HUDEP-2 (cell line): ENCODE results near the gene OBSCN.

Experiments used
- DNase-seq, 76 experiments: peaks; one replicate each; lab custom pipeline; 2025; ENCODE audit not compliant: unreplicated experiment in 76 of 76; lab: John Stamatoyannopoulos, UW

The OBSCN gene

DNA sequence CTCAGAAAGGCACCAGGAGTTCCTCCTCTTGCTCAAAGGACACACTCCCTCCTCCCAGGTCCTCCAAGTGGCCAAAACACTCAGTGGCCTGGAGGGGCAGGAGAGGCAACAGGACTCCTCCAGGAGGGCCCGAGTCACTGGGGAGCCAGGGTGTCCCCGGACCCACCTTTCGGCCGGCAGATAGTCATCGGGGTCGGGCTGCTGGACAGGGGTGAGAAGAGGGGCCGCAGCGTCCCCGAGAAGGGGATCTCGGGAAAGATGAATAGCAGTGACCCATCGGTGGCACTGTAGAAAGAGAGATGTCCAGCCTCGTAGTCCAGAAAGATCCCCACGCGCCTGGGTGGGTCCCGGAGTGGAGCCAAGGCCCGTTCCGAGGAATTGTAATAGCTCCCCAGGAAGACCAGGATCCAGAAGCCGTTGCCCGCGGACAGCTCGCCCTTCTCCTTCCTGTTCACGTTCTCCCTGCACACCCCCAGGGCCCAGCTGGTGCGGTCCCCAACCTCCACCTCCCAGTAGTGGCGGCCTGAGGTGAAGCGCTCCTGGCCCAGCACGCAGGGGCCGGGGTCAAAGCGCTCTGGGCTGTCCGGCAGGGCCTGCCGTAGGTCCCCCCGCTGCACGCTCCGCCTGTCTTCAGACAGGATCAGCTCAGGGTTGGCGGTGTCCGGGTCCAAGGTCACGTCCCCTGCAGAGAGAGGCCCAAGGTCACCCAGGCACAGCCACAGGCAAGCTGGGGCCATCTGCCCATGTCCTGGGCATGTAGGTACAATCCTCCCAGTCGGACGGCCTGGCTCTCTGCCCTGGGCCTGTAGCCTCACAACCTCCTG lies 186.9 kb downstream of the OBSCN start:
- DNase-seq = no peak

DNA sequence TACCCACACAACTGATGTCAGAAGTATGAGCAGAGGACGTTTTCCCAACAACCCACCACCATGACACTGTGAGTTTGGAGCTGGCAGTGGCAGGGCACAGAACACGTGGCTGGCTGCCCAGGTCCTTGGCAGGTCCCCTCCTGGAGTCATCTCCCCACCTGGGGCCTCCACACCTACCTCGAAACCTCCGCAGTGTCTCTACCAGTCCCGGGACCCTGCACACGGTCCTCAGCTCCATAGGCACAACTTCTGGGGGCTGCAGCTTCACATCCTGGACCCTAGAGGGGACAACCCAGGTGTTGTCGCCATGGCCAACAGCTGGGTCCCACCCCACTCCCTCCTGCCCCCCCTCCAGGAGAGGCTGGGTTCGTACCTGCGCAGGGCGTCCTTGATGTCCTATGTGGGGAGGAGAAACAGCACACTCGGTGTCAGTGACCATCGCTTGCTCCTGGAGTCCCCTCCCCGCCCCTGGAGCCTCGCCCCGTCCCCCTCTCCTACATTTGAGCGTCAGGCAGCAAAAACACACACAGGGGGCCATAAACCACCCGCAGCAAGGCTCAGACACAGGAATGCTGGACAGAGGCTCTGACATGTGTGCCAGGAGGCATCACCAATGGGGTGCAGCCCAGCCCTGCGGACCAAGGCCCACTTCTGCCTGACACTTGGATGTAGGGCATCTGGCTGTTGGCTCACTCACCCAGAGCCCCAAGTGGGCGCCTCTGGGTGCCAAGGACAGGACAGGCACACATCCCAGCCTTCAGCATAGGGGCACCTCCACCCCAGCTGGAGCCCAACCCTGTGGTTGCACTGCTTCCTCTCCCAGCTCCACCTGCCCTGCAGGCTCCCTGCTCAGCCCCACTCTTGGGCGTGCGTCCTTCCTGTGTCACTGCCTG lies 189.2 kb downstream of the OBSCN start:
- DNase-seq = no peak

GRCh38 chr1:228397966-228398365 lies 190.1 kb downstream of the OBSCN start:
- DNase-seq = no peak

- DNase-seq = no peak
These were observed 191.1 kb downstream of the OBSCN start for GRCh38 chr1:228398741-228399461.

- no peak for DNase-seq
These were observed 191.8 kb downstream of the OBSCN start for GRCh38 chr1:228399531-228400236.

DNA sequence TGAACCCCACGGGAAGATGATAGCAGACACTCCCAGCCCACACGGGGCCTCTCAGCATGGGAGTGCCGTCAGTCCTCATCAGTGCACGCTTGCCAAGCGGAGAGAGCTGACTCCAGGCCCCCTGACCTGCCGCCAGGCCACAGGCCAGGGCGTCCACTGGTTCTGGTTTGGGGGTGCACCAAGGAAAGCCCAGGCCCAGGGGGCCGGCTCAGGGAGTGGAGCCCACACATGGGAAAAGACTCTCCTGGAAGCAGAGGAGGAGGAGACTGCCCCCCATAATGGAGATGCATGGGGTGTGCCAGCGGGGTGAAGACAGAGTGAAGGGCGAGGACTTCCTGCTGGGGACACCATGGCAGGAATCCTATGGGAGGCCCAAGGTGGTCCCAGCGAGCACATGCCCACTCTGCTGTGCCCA lies 192.4 kb downstream of the OBSCN start:
- DNase-seq = no peak

GRCh38 chr1:228400692-228401454 lies 193.0 kb downstream of the OBSCN start:
- DNase-seq = no peak

- no peak for DNase-seq
These were observed 194.2 kb downstream of the OBSCN start for GRCh38 chr1:228401782-228402640.

GRCh38 chr1:228402641-228403025 lies 194.8 kb downstream of the OBSCN start:
- no peak for DNase-seq

DNA sequence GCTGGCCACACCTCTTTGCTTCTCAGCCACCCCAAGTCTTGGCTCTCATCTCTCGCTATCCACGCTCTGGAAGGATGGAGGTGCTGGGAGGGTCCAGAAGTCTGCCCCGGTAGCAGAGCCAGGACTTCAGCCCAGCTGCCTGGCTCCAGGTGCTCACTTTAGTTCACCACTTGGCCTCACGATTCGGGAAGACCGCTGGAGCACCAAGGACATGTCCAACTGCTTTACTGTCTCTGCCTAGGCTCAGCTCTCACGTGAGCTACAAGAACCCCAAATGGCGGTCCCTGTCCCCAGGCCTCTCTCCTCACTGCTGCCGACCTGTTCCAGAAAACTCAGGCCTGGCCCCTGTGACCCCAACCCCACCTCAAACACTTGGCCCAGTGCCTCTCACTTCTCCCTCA lies 195.4 kb downstream of the OBSCN start:
- no peak for DNase-seq

DNA sequence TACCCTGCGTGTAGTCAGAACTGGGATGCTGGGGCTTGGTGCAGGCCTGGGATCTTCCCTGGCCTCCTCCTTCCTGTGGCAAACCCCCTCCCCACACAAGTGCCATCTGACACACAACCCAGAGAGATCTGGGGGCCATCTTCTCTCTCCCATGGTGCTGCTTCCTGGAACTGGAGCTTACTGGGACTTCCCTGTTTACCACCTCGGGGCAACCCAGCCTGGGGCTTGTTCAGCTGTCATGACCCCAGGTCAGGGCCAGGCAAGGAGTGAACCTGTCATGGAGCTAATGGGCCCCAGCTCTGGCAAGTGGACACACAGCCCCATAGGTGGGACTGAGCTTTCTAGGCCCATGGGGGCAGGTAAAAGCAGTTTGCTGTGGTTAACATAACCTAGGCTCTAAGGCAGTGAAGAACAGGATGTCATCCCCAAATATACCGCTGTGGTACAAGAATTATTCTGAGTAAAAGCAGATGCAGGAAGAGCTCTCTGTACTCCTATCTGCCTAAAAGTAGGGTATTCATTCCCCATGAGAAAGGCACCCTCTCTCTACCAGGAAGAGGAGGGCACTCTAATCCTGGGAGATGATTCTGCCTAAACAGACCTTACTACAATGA lies 196.4 kb downstream of the OBSCN start:
- DNase-seq = no peak

- DNase-seq = no peak
These were observed 197.5 kb downstream of the OBSCN start for GRCh38 chr1:228405200-228405978.

GRCh38 chr1:228405979-228406228 lies 198.1 kb downstream of the OBSCN start:
- DNase-seq = peak in 1 of 76 experiments; percentile 11

DNA sequence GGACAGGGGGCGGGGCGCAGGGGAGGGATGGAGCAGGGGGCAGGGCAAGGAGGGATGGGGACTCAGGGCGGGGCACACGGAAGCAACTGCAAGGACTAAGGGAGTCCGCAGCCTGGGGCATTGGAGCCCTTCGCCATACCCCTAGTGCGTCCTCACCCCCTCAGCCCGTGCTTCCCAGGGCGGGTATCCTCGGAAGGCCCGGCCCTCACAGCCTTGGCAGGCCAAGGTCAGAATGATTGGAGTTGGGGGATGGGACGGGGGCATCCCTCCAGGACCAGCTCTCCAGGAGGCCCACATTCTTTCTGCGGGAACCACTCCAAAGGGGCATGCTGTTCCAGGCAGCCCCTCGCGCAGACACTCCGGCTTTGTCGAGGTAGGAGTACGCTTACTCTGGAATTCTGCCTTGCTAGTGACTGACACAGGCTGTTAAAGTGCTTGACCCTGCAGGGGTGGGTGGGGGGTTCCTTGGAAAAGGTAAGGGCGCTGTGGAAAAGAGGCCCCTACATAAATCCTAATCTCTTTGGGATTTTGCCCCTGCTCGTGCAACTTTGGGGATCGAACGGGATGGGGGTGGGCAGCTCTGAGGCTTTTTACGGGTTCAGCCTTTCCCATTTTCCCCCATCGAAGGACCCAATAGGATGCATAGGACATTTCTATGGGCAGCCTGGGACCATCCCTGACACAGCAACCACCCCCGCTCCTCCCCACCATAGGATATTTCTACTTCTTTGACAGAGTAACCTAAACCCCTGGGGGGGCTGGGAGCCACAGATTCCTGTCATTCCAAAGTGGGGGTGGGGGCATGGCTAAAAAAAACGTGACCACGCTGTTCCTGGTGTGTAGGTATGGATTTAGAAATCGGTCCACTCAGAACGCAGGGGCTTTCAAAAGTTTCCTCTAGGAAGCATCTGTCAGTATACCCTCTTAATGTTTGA lies 199.5 kb downstream of the OBSCN start:
- DNase-seq = peak in 1 of 76 experiments; percentile 81

DNA sequence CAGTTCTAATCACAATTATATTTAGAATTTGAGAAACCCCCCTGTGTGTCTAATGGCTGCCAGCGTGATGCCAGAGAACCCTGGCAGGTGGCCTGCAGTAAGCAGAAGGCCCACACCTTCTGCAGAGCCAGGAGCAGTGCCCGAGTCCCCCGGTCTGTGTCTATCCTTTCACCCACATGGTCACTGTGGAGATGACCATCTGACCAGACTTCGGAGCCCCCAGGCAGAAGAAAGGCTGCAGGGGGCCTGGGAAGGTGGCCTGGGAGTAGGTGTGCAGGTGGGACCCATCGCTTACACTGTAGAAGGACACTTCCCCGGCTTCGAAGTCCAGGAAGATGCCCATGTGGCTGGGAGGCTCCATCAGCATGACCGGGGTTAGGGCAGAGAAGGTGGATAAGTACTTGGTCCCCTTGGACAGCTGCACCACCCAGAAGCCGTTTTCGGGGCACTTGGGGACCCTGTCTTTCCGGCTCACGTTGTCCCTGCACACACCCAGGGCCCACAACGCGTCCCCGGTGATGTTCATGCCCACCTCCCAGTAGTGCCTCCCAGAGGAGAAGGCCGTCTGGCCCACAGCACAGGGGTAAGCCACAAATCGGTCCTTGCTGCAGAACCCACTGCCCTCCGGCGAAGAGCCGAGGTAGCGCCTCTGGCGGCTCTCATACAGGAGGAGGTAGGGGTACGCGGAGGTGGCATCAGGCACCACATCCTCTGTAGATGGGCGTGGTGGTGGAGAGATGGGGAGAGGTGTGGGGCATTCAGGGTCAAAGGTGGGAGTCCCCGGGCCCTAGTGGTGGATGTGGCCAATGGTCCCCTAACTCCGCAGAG lies 200.4 kb downstream of the OBSCN start:
- DNase-seq = no peak
